SK-N-SH (cell line): ENCODE data around the gene DMD. TPM values are rescaled to one million over a fixed set of nuclear protein-coding genes. Genes with fewer than 3 reads are reported as not detected.

Experiments
- CTCF ChIA-PET: fragments of 300-600, 350-600 bp; formaldehyde crosslinking; extraction: SDS; loops from one replicate; lab custom pipeline; 2021; lab: Yijun Ruan, JAX
- POLR2A ChIA-PET: fragments of 350-600 bp; sonication (Branson Sonifier 250); formaldehyde crosslinking; extraction: SDS; loops from one replicate; lab custom pipeline; 2020; ENCODE audit warnings: antibody characterized with exemption, inconsistent platforms; lab: Yijun Ruan, JAX
- DNase-seq: peaks from one replicate; pipeline ENCODE4 v3.0.0; 2012
- H2AFZ ChIP-seq: fragments of 200-600 bp; sonication (generic); 2 replicates; pipeline ENCODE4 v1.8.1; 2016; ENCODE audit warnings: antibody characterized with exemption, mild to moderate bottlenecking, low read depth
- H3F3A ChIP-seq: fragments of 200-600 bp; sonication (generic); replicated peaks from 2 replicates; pipeline ENCODE3; 2016; ENCODE audit warnings: antibody characterized with exemption, mild to moderate bottlenecking; ENCODE audit not compliant: insufficient read depth
- H3K27ac ChIP-seq, 2 experiments: fragments of 200-500 bp in 1 of 2; fragments of 200-600 bp in 1 of 2; sonication (Bioruptor generic) in 1 of 2; sonication (generic), shearing (Covaris generic) in 1 of 2; 2 replicates each; pipeline versions ENCODE4 v1.5.1 to v1.6.1; 2014 to 2016; ENCODE audit warnings: low read depth in 2 of 2, inconsistent platforms in 1 of 2, low read length in 1 of 2, mild to moderate bottlenecking in 1 of 2, mixed read lengths in 1 of 2
- H3K27me3 ChIP-seq: fragments of 200-600 bp; sonication (generic), shearing (Covaris generic); 2 replicates; pipeline ENCODE4 v1.6.1; 2016; ENCODE audit warnings: mixed run types; ENCODE audit not compliant: insufficient read depth
- H3K36me3 ChIP-seq, 2 experiments: fragments of 200-500 bp in 1 of 2; fragments of 200-600 bp in 1 of 2; sonication (Bioruptor generic) in 1 of 2; sonication (generic) in 1 of 2; replicated peaks in 1 of 2; 2 replicates each; pipeline versions ENCODE3 to v1.5.1; 2014 to 2016; ENCODE audit warnings: low read length in 1 of 2, mild to moderate bottlenecking in 1 of 2; ENCODE audit not compliant: insufficient read depth in 2 of 2, control insufficient read depth in 1 of 2
- H3K4me1 ChIP-seq, 2 experiments: fragments of 200-500 bp in 1 of 2; fragments of 200-600 bp in 1 of 2; sonication (Bioruptor generic) in 1 of 2; sonication (generic), shearing (Covaris generic) in 1 of 2; 2 replicates each; pipeline versions ENCODE4 v1.5.1 to v1.6.1; 2014 to 2016; ENCODE audit warnings: low read depth in 1 of 2, low read length in 1 of 2, mixed run types in 1 of 2; ENCODE audit not compliant: insufficient read depth in 2 of 2, control insufficient read depth in 1 of 2
- H3K4me2 ChIP-seq: fragments of 200-600 bp; sonication (generic), shearing (Covaris generic); 2 replicates; pipeline ENCODE4 v1.6.1; 2017; ENCODE audit warnings: mixed run types
- H3K4me3 ChIP-seq, 2 experiments: fragments of 200-500 bp in 1 of 2; fragments of 200-600 bp in 1 of 2; sonication (Bioruptor generic) in 1 of 2; sonication (generic), shearing (Covaris generic) in 1 of 2; 2 replicates each; pipeline versions ENCODE4 v1.5.1 to v1.8.1; 2014 to 2016; ENCODE audit warnings: low read depth in 2 of 2, inconsistent platforms in 1 of 2, low read length in 1 of 2, mild to moderate bottlenecking in 1 of 2, mixed read lengths in 1 of 2, moderate library complexity in 1 of 2
- H3K79me2 ChIP-seq: fragments of 200-600 bp; sonication (generic); 2 replicates; pipeline ENCODE4 v1.8.1; 2017; ENCODE audit warnings: mild to moderate bottlenecking; ENCODE audit not compliant: insufficient read depth
- H3K9ac ChIP-seq: fragments of 200-600 bp; sonication (generic); 2 replicates; pipeline ENCODE4 v1.6.1; 2017; ENCODE audit warnings: mixed run types
- H3K9me2 ChIP-seq: fragments of 200-600 bp; sonication (generic); 2 replicates; pipeline ENCODE4 v1.6.1; 2017; ENCODE audit warnings: mixed run types
- H3K9me3 ChIP-seq: fragments of 200-600 bp; sonication (generic); 2 replicates; pipeline ENCODE4 v1.6.1; 2017; ENCODE audit warnings: mixed run types, mild to moderate bottlenecking, moderate library complexity
- H4K20me1 ChIP-seq: fragments of 200-600 bp; sonication (generic); 2 replicates; pipeline ENCODE4 v1.6.1; 2017; ENCODE audit warnings: mild to moderate bottlenecking, mixed run types; ENCODE audit not compliant: insufficient read depth
- ELF1 ChIP-seq: IDR thresholded peaks from 2 replicates; pipeline ENCODE4 v1.4.0; 2012
- NRF1 ChIP-seq: IDR thresholded peaks from 2 replicates; pipeline ENCODE4 v1.6.1; 2012; ENCODE audit warnings: low read depth, mild to moderate bottlenecking, low read length
- POLR2AphosphoS5 ChIP-seq: IDR thresholded peaks from 2 replicates; pipeline ENCODE4 v1.6.1; 2012; ENCODE audit warnings: low read depth, low read length
- RFX5 ChIP-seq: IDR thresholded peaks from 2 replicates; pipeline ENCODE4 v1.6.1; 2012; ENCODE audit warnings: mild to moderate bottlenecking, improper control_type of control experiment, low read length
- RXRA ChIP-seq: IDR thresholded peaks from 2 replicates; pipeline ENCODE4 v1.4.0; 2012; ENCODE audit warnings: low read depth, mild to moderate bottlenecking, borderline replicate concordance
- TAF1 ChIP-seq: IDR thresholded peaks from 2 replicates; pipeline ENCODE4 v1.6.1; 2012; ENCODE audit warnings: low read depth, mild to moderate bottlenecking, low read length, moderate library complexity, borderline replicate concordance
- YY1 ChIP-seq: IDR thresholded peaks from 2 replicates; pipeline ENCODE4 v1.4.0; 2012; ENCODE audit warnings: low read depth, mild to moderate bottlenecking
- WGBS: methylation state at CpG from one replicate; pipeline ENCODE4 v1.1.6; 2017; ENCODE audit warnings: low lambda C conversion rate; 5-methylcytosine and 5-hydroxymethylcytosine counted together
- polyA plus RNA-seq, 3 experiments: library from polyadenylated mRNA; depleted of rRNA; stranded (reverse); fragments of >200 nt; gene quantifications; 2 replicates each; pipeline ENCODE4 v1.2.3, GENCODE V29; 2012
- TF ChIP-seq, protein P1 (sequence below): fragments of 150-350 bp; IDR thresholded peaks from 2 replicates; pipeline ENCODE4 v1.6.1; 2016; ENCODE audit warnings: mild to moderate bottlenecking, low read depth, low read length
- TF ChIP-seq, protein P2 (sequence below): fragments of 200-600 bp; sonication (generic); IDR thresholded peaks from 2 replicates; pipeline ENCODE4 v1.6.1; 2017; ENCODE audit warnings: antibody characterized with exemption, mild to moderate bottlenecking, moderate library complexity
- TF ChIP-seq, protein P3 (sequence below): IDR thresholded peaks from 2 replicates; pipeline ENCODE4 v1.4.0; 2012; ENCODE audit warnings: low read depth, borderline replicate concordance
- TF ChIP-seq, protein P4 (sequence below): IDR thresholded peaks from 2 replicates; pipeline ENCODE4 v1.4.0; 2012; ENCODE audit warnings: low read depth
- TF ChIP-seq, protein P5 (sequence below): IDR thresholded peaks from 2 replicates; pipeline ENCODE4 v1.4.0; 2012; ENCODE audit warnings: low read depth, borderline replicate concordance
- TF ChIP-seq, protein P6 (sequence below): fragments of 150-350 bp; IDR thresholded peaks from 2 replicates; pipeline ENCODE4 v1.6.1; 2017; ENCODE audit warnings: antibody characterized with exemption, low read length, low read depth, borderline replicate concordance

DMD gene
- polyA plus RNA-seq, 1 of the 3 experiments (the other 2 are of a cell fraction), result 3.9 TPM

DNA sequence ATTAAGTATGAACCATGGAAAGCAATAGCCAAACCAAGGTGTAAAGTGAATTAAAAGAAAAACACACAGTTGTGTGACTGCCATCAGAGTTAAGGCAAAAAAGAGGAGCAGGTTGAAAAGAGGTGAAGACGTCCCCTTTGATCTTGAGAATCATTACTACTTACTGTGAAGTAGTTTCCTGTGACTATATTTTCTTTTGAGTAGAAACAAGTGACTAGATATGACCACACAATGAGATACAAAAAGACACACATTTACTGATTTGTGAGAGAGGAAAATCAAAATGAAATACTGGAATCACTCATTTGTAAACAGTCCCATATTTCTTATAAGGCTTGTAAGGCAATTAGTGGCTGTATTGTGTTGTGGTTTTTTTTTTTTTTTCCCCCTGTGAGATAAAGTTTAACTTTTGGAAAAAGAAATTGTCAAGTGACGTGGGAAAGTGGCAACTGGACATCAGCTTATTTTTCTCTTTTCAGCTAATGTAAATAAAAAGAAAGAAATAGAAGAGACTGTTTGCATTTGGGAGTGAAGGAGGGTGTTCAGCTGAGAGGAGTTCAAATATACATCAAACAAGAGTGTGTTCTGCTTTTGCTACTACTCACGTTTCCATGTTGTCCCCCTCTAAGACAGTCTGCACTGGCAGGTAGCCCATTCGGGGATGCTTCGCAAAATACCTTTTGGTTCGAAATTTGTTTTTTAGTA is 2033.1 kb downstream of the DMD start:
- H2AFZ ChIP-seq, result no peak overlapping the region
- CTCF ChIA-PET, result no interaction called here

DNA sequence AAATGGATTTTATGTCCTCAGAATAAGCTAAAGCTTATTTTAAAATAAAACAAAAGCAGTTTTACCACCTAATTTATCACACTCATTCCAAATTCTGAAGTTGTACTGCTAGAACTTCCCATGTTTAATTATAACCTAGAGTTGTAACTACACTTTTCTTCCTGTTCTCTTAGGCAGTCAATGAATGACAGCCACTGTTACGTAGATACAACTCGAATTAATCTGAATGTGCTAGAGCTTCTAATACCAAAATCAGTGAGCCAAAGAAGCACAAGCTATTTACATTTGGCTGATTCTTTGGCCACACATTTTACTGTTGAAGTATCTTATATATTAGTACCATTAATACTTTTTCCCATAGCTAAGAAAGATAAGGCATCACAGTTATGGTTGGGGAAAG is 2040.6 kb downstream of the DMD start:
- CTCF ChIA-PET, result no interaction called here

More for the DNA sequence above, 2033.1 kb downstream of the DMD start:
- DNase-seq, result no peak
- Histone ChIP-seq H3K9ac (no peak overlapping the region), H3K9me3 (no peaks in the 10 kb centered on the region), H3K27me3 (no peaks in the 10 kb centered on the region), H3K36me3 (no peaks in the 10 kb centered on the region), H3F3A (no peaks in the 10 kb centered on the region), H3K4me2 (no peak overlapping the region), H3K27ac (no peak overlapping the region), H4K20me1 (no peaks in the 10 kb centered on the region), H3K9me2 (no peaks in the 10 kb centered on the region), H3K79me2 (no peaks in the 10 kb centered on the region), H3K4me1 (no peaks in the 10 kb centered on the region), H3K4me3 (no peak overlapping the region)
- TF ChIP-seq, protein P1, sequence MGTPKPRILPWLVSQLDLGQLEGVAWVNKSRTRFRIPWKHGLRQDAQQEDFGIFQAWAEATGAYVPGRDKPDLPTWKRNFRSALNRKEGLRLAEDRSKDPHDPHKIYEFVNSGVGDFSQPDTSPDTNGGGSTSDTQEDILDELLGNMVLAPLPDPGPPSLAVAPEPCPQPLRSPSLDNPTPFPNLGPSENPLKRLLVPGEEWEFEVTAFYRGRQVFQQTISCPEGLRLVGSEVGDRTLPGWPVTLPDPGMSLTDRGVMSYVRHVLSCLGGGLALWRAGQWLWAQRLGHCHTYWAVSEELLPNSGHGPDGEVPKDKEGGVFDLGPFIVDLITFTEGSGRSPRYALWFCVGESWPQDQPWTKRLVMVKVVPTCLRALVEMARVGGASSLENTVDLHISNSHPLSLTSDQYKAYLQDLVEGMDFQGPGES, result no peak
- TF ChIP-seq RXRA, result no peak
- TF ChIP-seq, protein P2, sequence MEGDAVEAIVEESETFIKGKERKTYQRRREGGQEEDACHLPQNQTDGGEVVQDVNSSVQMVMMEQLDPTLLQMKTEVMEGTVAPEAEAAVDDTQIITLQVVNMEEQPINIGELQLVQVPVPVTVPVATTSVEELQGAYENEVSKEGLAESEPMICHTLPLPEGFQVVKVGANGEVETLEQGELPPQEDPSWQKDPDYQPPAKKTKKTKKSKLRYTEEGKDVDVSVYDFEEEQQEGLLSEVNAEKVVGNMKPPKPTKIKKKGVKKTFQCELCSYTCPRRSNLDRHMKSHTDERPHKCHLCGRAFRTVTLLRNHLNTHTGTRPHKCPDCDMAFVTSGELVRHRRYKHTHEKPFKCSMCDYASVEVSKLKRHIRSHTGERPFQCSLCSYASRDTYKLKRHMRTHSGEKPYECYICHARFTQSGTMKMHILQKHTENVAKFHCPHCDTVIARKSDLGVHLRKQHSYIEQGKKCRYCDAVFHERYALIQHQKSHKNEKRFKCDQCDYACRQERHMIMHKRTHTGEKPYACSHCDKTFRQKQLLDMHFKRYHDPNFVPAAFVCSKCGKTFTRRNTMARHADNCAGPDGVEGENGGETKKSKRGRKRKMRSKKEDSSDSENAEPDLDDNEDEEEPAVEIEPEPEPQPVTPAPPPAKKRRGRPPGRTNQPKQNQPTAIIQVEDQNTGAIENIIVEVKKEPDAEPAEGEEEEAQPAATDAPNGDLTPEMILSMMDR, result no peak
- TF ChIP-seq, protein P3, sequence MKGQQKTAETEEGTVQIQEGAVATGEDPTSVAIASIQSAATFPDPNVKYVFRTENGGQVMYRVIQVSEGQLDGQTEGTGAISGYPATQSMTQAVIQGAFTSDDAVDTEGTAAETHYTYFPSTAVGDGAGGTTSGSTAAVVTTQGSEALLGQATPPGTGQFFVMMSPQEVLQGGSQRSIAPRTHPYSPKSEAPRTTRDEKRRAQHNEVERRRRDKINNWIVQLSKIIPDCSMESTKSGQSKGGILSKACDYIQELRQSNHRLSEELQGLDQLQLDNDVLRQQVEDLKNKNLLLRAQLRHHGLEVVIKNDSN, result no peak
- TF ChIP-seq, protein P4, sequence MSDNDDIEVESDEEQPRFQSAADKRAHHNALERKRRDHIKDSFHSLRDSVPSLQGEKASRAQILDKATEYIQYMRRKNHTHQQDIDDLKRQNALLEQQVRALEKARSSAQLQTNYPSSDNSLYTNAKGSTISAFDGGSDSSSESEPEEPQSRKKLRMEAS, result no peak
- POLR2A ChIA-PET, result no interaction called here
- 52% methylated on average over 6 of the region's 6 CpGs for WGBS

More for the DNA sequence above, 2040.6 kb downstream of the DMD start:
- no peak for TF ChIP-seq POLR2AphosphoS5
- no peak for TF ChIP-seq YY1
- TF ChIP-seq, protein P5, sequence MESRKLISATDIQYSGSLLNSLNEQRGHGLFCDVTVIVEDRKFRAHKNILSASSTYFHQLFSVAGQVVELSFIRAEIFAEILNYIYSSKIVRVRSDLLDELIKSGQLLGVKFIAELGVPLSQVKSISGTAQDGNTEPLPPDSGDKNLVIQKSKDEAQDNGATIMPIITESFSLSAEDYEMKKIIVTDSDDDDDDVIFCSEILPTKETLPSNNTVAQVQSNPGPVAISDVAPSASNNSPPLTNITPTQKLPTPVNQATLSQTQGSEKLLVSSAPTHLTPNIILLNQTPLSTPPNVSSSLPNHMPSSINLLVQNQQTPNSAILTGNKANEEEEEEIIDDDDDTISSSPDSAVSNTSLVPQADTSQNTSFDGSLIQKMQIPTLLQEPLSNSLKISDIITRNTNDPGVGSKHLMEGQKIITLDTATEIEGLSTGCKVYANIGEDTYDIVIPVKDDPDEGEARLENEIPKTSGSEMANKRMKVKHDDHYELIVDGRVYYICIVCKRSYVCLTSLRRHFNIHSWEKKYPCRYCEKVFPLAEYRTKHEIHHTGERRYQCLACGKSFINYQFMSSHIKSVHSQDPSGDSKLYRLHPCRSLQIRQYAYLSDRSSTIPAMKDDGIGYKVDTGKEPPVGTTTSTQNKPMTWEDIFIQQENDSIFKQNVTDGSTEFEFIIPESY, result no peak
- TF ChIP-seq TAF1, result no peak
- TF ChIP-seq, protein P6, sequence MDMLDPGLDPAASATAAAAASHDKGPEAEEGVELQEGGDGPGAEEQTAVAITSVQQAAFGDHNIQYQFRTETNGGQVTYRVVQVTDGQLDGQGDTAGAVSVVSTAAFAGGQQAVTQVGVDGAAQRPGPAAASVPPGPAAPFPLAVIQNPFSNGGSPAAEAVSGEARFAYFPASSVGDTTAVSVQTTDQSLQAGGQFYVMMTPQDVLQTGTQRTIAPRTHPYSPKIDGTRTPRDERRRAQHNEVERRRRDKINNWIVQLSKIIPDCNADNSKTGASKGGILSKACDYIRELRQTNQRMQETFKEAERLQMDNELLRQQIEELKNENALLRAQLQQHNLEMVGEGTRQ, result no peak
- no peak for TF ChIP-seq ELF1
- no peak for TF ChIP-seq NRF1
- no peak for TF ChIP-seq RXRA
- no peak for TF ChIP-seq RFX5
- Histone ChIP-seq H3K36me3 (no peaks in the 10 kb centered on the region), H2AFZ (no peak overlapping the region), H3K4me2 (no peak overlapping the region), H4K20me1 (no peaks in the 10 kb centered on the region), H3K9me2 (no peaks in the 10 kb centered on the region), H3F3A (no peaks in the 10 kb centered on the region), H3K27me3 (no peaks in the 10 kb centered on the region), H3K4me1 (no peaks in the 10 kb centered on the region), H3K79me2 (no peaks in the 10 kb centered on the region), H3K27ac (no peak overlapping the region), H3K4me3 (no peak overlapping the region), H3K9me3 (no peaks in the 10 kb centered on the region), H3K9ac (no peak overlapping the region)
- POLR2A ChIA-PET, result no interaction called here
- 20% methylated on average over 2 of the region's 2 CpGs for WGBS
- no peak for DNase-seq
